ENCODE results near the gene CLEC4A. TPM values are rescaled to one million over a fixed set of nuclear protein-coding genes. Genes with fewer than 3 reads are reported as not detected.
"Not testable (repeated sequence)": the region's sequence is repeated elsewhere in the genome, so short reads cannot be mapped to it uniquely, and the experiment has no call there.

CLEC4A gene
- total RNA-seq, 2 donors from 2014 or later, result 0.52 TPM; not detected in 1

DNA sequence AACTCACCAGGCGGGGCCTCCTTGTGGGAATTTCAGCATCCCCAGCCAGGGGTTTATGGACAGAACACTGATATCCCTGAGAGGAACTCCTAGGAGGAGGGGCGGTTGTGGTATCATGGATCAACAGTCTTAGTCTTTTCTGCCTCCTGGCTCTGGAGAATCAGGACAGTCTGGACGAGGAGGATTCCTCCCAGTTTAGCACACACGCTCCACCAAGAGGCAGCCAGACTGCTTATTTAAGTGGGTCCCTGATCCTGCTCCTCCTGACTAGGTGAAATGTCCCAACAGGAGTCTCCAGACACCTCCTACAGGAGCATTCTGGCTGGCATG lies 23.0 kb downstream of the CLEC4A start:
- no peak for DNase-seq
- H3K4me3 ChIP-seq, result no peak overlapping the region
- no peak for TF ChIP-seq POLR2A (IDR thresholded peaks at IDR 0.05)
- TF ChIP-seq, protein P1, sequence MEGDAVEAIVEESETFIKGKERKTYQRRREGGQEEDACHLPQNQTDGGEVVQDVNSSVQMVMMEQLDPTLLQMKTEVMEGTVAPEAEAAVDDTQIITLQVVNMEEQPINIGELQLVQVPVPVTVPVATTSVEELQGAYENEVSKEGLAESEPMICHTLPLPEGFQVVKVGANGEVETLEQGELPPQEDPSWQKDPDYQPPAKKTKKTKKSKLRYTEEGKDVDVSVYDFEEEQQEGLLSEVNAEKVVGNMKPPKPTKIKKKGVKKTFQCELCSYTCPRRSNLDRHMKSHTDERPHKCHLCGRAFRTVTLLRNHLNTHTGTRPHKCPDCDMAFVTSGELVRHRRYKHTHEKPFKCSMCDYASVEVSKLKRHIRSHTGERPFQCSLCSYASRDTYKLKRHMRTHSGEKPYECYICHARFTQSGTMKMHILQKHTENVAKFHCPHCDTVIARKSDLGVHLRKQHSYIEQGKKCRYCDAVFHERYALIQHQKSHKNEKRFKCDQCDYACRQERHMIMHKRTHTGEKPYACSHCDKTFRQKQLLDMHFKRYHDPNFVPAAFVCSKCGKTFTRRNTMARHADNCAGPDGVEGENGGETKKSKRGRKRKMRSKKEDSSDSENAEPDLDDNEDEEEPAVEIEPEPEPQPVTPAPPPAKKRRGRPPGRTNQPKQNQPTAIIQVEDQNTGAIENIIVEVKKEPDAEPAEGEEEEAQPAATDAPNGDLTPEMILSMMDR (IDR thresholded peaks at IDR 0.05), result no peak
- no peaks in the 10 kb centered on the region for H3K27me3 ChIP-seq
- intact Hi-C loops (cut with DNase I), result no loop called here
- no peaks in the 10 kb centered on the region for H3K9me3 ChIP-seq
- H3K4me1 ChIP-seq, result no peaks in the 10 kb centered on the region
- no peak overlapping the region for H3K27ac ChIP-seq
- no peak for ATAC-seq
- 67 to 71% methylated on average over 1 to 4 of the region's 4 CpGs for WGBS, 2 donors
- H3K36me3 ChIP-seq (replicated peaks in 1 of 2; ENCODE audit: insufficient read depth in 1 of 2, low read depth in 2 of 2), result no peaks in the 10 kb centered on the region

DNA sequence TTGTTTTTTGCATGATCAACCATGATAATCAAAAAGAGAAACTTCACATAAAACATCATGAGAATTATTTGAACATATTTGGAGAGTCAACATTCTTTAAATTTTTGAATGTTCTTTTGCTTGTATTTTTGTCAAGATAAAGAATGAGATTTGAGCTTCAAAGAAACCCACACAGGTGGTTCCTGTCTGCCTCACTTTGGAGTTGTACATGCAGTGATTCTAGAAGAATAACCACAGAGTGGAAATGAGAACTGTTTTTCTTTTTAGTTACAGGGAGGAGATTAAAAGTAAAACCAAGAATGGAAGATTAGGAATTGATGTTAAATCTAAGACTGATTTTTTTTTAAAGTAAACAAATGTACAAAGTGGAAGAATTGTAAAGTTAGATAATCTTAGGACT lies 31.1 kb downstream of the CLEC4A start:
- Histone ChIP-seq H3K4me1 (no peaks in the 10 kb centered on the region), H3K36me3 (replicated peaks in 1 of 2; ENCODE audit: insufficient read depth in 1 of 2, low read depth in 2 of 2) (no peaks in the 10 kb centered on the region), H3K9me3 (no peaks in the 10 kb centered on the region), H3K27ac (no peak overlapping the region), H3K4me3 (no peak overlapping the region), H3K27me3 (no peaks in the 10 kb centered on the region)
- no peak for ATAC-seq
- intact Hi-C loops (cut with DNase I), result no loop called here
- TF ChIP-seq, protein P1 (IDR thresholded peaks at IDR 0.05), result no peak
- TF ChIP-seq POLR2A (IDR thresholded peaks at IDR 0.05), result no peak
- DNase-seq, result no peak

DNA sequence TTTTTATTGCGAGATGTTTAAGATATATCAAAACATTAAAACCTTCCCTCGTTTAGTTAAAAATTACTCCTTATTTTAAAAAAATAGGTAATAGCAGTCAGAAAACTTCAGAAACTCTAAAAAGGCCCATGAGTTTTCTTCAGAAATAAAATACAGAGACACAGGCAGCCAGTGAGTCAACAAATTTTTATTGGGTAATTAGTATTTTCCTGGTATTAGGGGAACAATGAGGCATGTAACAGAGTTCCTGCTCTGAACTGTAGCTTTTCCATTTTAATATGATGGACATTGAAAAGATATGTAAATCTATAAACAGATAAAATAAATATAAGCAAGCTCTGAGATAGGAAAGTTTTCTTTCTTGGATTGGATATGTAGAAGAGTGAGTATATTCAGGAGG lies 33.0 kb downstream of the CLEC4A start:
- intact Hi-C loops (cut with DNase I), result no loop called here
- DNase-seq (no peak), ATAC-seq (no peak)
- Histone ChIP-seq H3K9me3 (no peaks in the 10 kb centered on the region), H3K27ac (peak overlapping the region in 1 of 4 donors; percentile 25), H3K27me3 (no peaks in the 10 kb centered on the region), H3K4me3 (no peak overlapping the region), H3K4me1 (no peaks in the 10 kb centered on the region), H3K36me3 (replicated peaks in 1 of 2; ENCODE audit: insufficient read depth in 1 of 2, low read depth in 2 of 2) (no peaks in the 10 kb centered on the region)
- TF ChIP-seq, protein P1 (IDR thresholded peaks at IDR 0.05), result no peak
- TF ChIP-seq POLR2A (IDR thresholded peaks at IDR 0.05), result no peak
- 82 to 87% methylated on average over 2 of the region's 2 CpGs for WGBS, 2 donors

DNA sequence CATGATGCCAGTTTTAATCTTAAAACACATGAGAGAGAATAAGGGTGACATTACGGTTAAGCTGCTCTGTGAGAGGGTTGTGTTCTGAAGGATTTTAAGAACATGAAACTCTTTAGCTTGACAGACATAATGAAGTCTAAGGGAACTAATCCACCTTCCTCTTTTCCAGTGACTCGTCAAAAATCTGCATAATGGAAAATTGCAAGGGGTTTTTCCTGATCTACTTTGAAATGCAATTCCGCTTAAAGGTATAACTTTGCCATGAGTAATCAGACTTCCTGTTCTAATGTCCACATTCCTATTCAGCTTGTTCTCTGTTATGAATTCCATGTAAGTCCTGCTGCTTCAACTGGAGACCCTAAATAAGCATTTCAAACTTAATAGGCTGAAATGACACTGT lies 33.4 kb downstream of the CLEC4A start, which contains the start of gene ZNF705A:
Gene ZNF705A, plus strand, starts transcription at position 171 of the 400 bp plus-strand sequence. CDS start 15,611 bp downstream, outside the sequence.
- Histone ChIP-seq H3K27me3 (no peaks in the 10 kb centered on the region), H3K4me1 (no peaks in the 10 kb centered on the region), H3K27ac (peak within 1 kb of the TSS in 1 of 4 donors; percentile 25), H3K9me3 (no peaks in the 10 kb centered on the region), H3K4me3 (no peak within 1 kb of the TSS), H3K36me3 (replicated peaks in 1 of 2; ENCODE audit: insufficient read depth in 1 of 2, low read depth in 2 of 2) (no peaks in the 10 kb centered on the region)
- intact Hi-C loops (cut with DNase I), result no loop called here
- TF ChIP-seq, protein P1 (IDR thresholded peaks at IDR 0.05), result no peak
- TF ChIP-seq POLR2A (IDR thresholded peaks at IDR 0.05), result no peak
- DNase-seq (no peak), ATAC-seq (no peak)
- WGBS, 2 donors, result 59 to 79% methylated on average over 3 of the region's 3 CpGs

DNA sequence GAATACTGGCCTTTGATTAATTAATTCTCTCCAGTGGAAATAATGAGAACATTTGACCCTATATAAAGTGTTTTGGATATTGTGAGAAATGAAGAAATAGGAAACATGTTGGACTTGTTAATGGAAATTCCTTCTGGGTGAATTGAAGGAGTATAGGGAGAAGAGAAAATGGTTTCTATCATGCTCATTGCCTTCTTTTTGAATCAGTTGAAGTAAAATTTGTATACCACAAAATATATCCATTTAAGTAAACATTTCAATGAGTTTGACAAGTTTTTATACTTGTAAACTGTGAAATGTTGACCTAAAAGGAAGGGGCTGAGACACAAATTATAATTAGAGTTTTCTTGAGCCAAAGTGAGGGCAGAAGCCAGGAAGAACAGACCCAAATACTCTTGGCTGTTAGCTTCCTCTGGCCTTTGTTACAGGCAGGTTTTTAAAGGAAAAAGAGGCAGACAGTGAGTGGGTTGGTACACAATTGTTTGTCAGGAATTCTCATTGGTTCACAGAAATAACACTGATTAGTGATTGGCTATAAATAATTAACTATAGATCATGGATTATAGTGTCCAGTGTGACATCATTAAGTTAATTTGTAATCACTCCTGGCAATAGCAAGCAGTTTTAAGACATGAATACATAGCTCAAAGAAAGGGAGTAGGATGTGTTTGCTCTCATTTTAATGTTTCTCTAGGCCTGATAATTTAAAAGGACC lies 34.2 kb downstream of the CLEC4A start:
- no peak for DNase-seq
- peak overlapping the region in 1 of 4 donors; percentile 17 for H3K27ac ChIP-seq
- intact Hi-C loops (cut with DNase I), result no loop called here

DNA sequence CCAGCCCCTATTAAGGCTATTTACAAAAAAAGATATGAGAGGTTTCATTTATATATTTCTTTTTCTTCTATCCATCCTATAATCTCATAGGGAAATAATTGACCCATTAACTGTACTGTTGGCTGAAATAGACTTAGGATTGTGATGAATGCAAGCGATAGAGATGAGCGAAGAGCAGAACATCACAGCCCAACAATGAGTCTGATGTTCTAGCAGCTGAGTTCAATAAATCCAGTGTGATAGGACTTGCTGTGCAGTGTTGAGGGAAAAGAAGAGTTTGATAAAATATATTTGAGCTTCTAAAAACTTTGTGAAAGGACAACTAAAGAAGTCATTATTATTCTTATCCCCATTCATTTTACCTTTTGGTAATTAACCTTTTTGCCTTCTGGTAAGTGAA lies 49.5 kb downstream of the CLEC4A start:
- H3K27ac ChIP-seq; H3K36me3 ChIP-seq (replicated peaks in 1 of 2; ENCODE audit: insufficient read depth in 1 of 2, low read depth in 2 of 2); ATAC-seq; H3K9me3 ChIP-seq; H3K4me3 ChIP-seq; H3K27me3 ChIP-seq; intact Hi-C loops (cut with DNase I); H3K4me1 ChIP-seq; DNase-seq: not testable (repeated sequence)
- WGBS, 2 donors, result 90 to 100% methylated on average over 2 of the region's 2 CpGs

More for the DNA sequence above, 34.2 kb downstream of the CLEC4A start:
- Histone ChIP-seq H3K27me3 (no peaks in the 10 kb centered on the region), H3K36me3 (replicated peaks in 1 of 2; ENCODE audit: insufficient read depth in 1 of 2, low read depth in 2 of 2) (no peaks in the 10 kb centered on the region), H3K4me3 (no peak overlapping the region), H3K4me1 (no peaks in the 10 kb centered on the region), H3K9me3 (no peaks in the 10 kb centered on the region)
- no peak for TF ChIP-seq POLR2A (IDR thresholded peaks at IDR 0.05)
- TF ChIP-seq, protein P1 (IDR thresholded peaks at IDR 0.05), result no peak
- peak; percentile 62 for ATAC-seq

Measured in body of pancreas (tissue), 4 donors.